Trophoblast cell (in vitro differentiated cells and primary cell): ENCODE data around the gene EAF1.
"Not testable (repeated sequence)": the region's sequence is repeated elsewhere in the genome, so short reads cannot be mapped to it uniquely, and the experiment has no call there.

Experiments
- DNase-seq, 2 donors: peaks; one replicate each; pipeline ENCODE4 v3.0.0-alpha.2; 2016
- H2AFZ ChIP-seq: 2 replicates; pipeline ENCODE4 v1.6.1; 2013; ENCODE audit warnings: low read length, moderate library complexity, mild to moderate bottlenecking; ENCODE audit not compliant: insufficient read depth, poor library complexity
- H2AK5ac ChIP-seq: 2 replicates; pipeline ENCODE4 v1.6.1; 2013; ENCODE audit warnings: mild to moderate bottlenecking, low read length
- H2BK120ac ChIP-seq: 2 replicates; pipeline ENCODE4 v1.6.1; 2013; ENCODE audit warnings: low read length, mild to moderate bottlenecking, moderate library complexity; ENCODE audit not compliant: insufficient read depth, poor library complexity
- H2BK12ac ChIP-seq: 2 replicates; pipeline ENCODE4 v1.6.1; 2013; ENCODE audit warnings: mild to moderate bottlenecking, low read length, moderate library complexity
- H2BK5ac ChIP-seq: 2 replicates; pipeline ENCODE4 v1.6.1; 2013; ENCODE audit warnings: low read length, low read depth, moderate library complexity, mild to moderate bottlenecking; ENCODE audit not compliant: poor library complexity
- H3K14ac ChIP-seq: 2 replicates; pipeline ENCODE4 v1.6.1; 2013; ENCODE audit warnings: mild to moderate bottlenecking, low read length
- H3K18ac ChIP-seq: 2 replicates; pipeline ENCODE4 v1.6.1; 2013; ENCODE audit warnings: mild to moderate bottlenecking, low read length
- H3K23ac ChIP-seq: 2 replicates; pipeline ENCODE4 v1.6.1; 2013; ENCODE audit warnings: low read length
- H3K27ac ChIP-seq: 2 replicates; pipeline ENCODE4 v1.5.1; 2013; ENCODE audit warnings: low read depth, mild to moderate bottlenecking, inconsistent platforms, low read length, moderate library complexity
- H3K27me3 ChIP-seq: 2 replicates; pipeline ENCODE4 v1.6.1; 2013; ENCODE audit warnings: inconsistent platforms, mild to moderate bottlenecking, low read length, moderate library complexity; ENCODE audit not compliant: insufficient read depth
- H3K36me3 ChIP-seq, 2 experiments: 1 replicate in 1 of 2; 2 replicates in 1 of 2; pipeline ENCODE4 v1.6.1; 2013; ENCODE audit warnings: low read length in 2 of 2, mild to moderate bottlenecking in 2 of 2, moderate library complexity in 1 of 2; ENCODE audit not compliant: insufficient read depth in 2 of 2, control insufficient read depth in 1 of 2
- H3K4ac ChIP-seq: 2 replicates; pipeline ENCODE4 v1.6.1; 2013; ENCODE audit warnings: low read depth, mild to moderate bottlenecking, low read length, moderate library complexity
- H3K4me1 ChIP-seq, 2 experiments: 1 replicate in 1 of 2; 2 replicates in 1 of 2; pipeline ENCODE4 v1.6.1; 2013; ENCODE audit warnings: low read length in 2 of 2, mild to moderate bottlenecking in 2 of 2, moderate library complexity in 1 of 2; ENCODE audit not compliant: insufficient read depth in 2 of 2, control insufficient read depth in 1 of 2
- H3K4me2 ChIP-seq: 2 replicates; pipeline ENCODE4 v1.6.1; 2013; ENCODE audit warnings: inconsistent platforms, mild to moderate bottlenecking, low read length, moderate library complexity
- H3K4me3 ChIP-seq: 2 replicates; pipeline ENCODE4 v1.5.1; 2013; ENCODE audit warnings: mild to moderate bottlenecking, low read depth, low read length, inconsistent platforms
- H3K79me1 ChIP-seq: one replicate; pipeline ENCODE4 v1.6.1; 2013; ENCODE audit warnings: low read length
- H3K79me2 ChIP-seq: 2 replicates; pipeline ENCODE4 v1.6.1; 2013; ENCODE audit warnings: low read length, mild to moderate bottlenecking; ENCODE audit not compliant: control insufficient read depth, insufficient read depth, poor library complexity
- H3K9ac ChIP-seq: 2 replicates; pipeline ENCODE4 v1.6.1; 2013; ENCODE audit warnings: mild to moderate bottlenecking, low read length
- H3K9me3 ChIP-seq: 2 replicates; pipeline ENCODE4 v1.6.1; 2013; ENCODE audit warnings: low read depth, mild to moderate bottlenecking, control low read depth, inconsistent platforms, low read length; ENCODE audit not compliant: insufficient read depth
- H4K12ac ChIP-seq: 2 replicates; pipeline ENCODE4 v1.6.1; 2013; ENCODE audit warnings: low read depth, mild to moderate bottlenecking, low read length, moderate library complexity
- H4K8ac ChIP-seq: 2 replicates; pipeline ENCODE4 v1.6.1; 2013; ENCODE audit warnings: low read depth, mild to moderate bottlenecking, low read length, moderate library complexity
- H4K91ac ChIP-seq: one replicate; pipeline ENCODE4 v1.6.1; 2013; ENCODE audit warnings: low read depth, mild to moderate bottlenecking, low read length, moderate library complexity
- WGBS: extraction: QIAGEN DNeasy Blood & Tissue Kit; methylation state at CpG from one replicate; pipeline ENCODE4 v1.1.7; 2013; ENCODE audit warnings: missing lambda C conversion rate; ENCODE audit not compliant: insufficient read length, insufficient coverage; ENCODE audit errors: extremely low coverage; 5-methylcytosine and 5-hydroxymethylcytosine counted together

Gene EAF1

DNA sequence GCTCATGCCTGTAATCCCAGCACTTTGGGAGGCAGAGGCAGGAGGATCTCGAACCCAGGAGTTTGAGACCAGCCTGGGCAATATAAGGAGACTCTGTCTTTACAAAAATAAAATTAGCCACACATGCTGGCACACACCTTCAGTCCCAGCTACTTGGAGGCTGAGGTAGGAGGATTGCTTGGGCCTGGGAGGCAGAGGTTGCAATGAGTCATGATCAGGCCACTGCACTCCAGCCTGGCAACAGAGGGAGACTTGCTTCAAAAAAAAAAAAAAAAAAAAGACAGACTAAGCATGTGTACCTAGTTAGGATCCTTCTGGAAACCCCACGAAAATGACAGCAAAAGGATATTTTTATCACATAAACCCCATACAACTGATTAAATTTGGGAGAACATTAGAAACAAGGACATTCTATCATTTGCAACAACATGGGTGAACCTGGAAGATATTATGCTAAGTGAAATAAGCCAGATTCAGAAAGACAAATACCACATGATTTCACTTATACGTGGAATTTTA lies 44.9 kb upstream of the EAF1 start:
- Histone ChIP-seq H2AFZ (no peak overlapping the region), H3K27ac (no peak overlapping the region), H4K12ac (no peak overlapping the region), H3K9ac (no peak overlapping the region), H2BK120ac (no peak overlapping the region), H3K4me1 (peaks cover 2 to 3% of the 10 kb centered on the region in 2 experiments), H3K14ac (no peak overlapping the region), H3K4ac (no peak overlapping the region), H3K23ac (no peak overlapping the region), H2BK5ac (no peak overlapping the region), H3K79me1 (peaks cover 2% of the 10 kb centered on the region), H3K36me3 (no peaks in the 10 kb centered on the region), H3K18ac (no peak overlapping the region), H3K9me3 (no peaks in the 10 kb centered on the region), H3K27me3 (no peaks in the 10 kb centered on the region), H3K4me2 (no peak overlapping the region), H3K4me3 (no peak overlapping the region), H2AK5ac (no peak overlapping the region), H3K79me2 (no peaks in the 10 kb centered on the region), H2BK12ac (no peak overlapping the region), H4K8ac (no peak overlapping the region), H4K91ac (no peak overlapping the region)
- DNase-seq: no peak
- no CpG with 5 or more reads among the region's 3 CpGs for WGBS

DNA sequence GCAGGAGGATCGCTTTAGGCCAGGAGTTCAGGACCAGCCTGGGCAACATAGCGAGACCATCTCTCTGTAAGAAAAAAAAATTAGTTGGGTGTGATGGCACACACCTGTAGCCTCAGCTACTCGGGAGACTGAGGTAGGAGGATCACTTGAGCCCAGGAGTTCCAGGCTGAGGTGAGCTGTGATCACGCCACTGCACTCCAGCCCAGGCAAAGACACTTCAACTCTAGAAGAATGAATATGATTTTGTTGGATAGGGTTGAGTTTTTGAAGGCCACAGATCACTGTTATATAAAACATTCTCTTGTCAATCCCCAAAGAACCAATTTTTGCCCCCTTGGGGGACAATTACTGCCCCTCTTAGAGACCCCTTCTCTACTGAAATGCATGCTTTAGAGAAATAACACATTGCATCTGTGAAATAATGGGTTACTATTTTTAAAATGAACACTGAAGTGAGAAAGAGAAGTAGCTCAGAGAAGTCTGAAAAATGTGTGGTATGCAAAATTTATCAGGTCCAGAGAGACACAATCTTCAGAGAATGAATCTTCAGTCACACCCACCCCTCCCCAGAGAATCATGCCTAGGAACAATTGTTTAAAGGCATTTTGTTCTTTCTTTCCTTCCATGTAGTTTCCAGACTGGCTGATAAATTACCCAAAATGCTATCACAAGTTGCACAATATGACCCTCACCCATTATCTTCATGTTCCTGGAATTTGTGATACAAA lies 42.7 kb upstream of the EAF1 start:
- Histone ChIP-seq H2BK5ac (no peak overlapping the region), H3K4ac (no peak overlapping the region), H3K27ac (no peak overlapping the region), H4K8ac (no peak overlapping the region), H3K18ac (no peak overlapping the region), H3K4me1 (peaks cover 0 to 2% of the 10 kb centered on the region in 2 experiments), H2BK12ac (no peak overlapping the region), H2BK120ac (no peak overlapping the region), H3K23ac (no peak overlapping the region), H3K4me3 (no peak overlapping the region), H3K4me2 (no peak overlapping the region), H2AFZ (no peak overlapping the region), H3K27me3 (no peaks in the 10 kb centered on the region), H3K9ac (no peak overlapping the region), H2AK5ac (no peak overlapping the region), H4K12ac (no peak overlapping the region), H3K9me3 (no peaks in the 10 kb centered on the region), H3K79me2 (no peaks in the 10 kb centered on the region), H3K36me3 (no peaks in the 10 kb centered on the region), H3K79me1 (no peaks in the 10 kb centered on the region), H4K91ac (no peak overlapping the region), H3K14ac (no peak overlapping the region)
- no peak for DNase-seq
- WGBS: no CpG with 5 or more reads among the region's 4 CpGs

DNA sequence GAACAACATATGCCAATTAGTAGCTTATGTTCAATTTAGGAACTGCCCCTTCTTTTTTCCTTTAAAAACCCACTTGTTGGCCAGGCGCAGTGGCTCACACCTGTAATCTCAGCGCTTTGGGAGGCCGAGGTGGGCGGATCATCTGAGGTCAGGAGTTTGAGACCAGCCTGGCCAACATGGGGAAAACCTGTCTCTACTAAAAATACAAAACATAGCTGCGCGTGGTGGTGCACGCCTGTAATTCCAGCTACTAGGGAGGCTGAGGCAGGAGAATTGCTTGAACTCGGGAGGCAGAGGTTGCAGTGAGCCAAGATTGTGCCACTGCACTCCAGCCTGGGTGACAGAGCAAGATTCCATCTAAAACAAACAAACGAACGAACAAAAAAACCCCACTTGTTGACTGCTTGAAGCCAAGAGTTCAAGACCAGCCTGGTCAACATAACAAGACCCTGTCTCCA lies 42.1 kb upstream of the EAF1 start:
- not testable (repeated sequence) for H3K4ac ChIP-seq, H3K18ac ChIP-seq, H3K27ac ChIP-seq, H3K27me3 ChIP-seq, H3K4me3 ChIP-seq, H3K9ac ChIP-seq, H4K8ac ChIP-seq, H3K4me2 ChIP-seq, H4K91ac ChIP-seq, H2BK12ac ChIP-seq, H3K9me3 ChIP-seq, H3K79me1 ChIP-seq, H3K36me3 ChIP-seq, H2BK120ac ChIP-seq, H2AFZ ChIP-seq, DNase-seq, H2BK5ac ChIP-seq, H3K23ac ChIP-seq, H3K14ac ChIP-seq, H4K12ac ChIP-seq, H3K79me2 ChIP-seq, H3K4me1 ChIP-seq, H2AK5ac ChIP-seq
- no CpG with 5 or more reads among the region's 10 CpGs for WGBS

DNA sequence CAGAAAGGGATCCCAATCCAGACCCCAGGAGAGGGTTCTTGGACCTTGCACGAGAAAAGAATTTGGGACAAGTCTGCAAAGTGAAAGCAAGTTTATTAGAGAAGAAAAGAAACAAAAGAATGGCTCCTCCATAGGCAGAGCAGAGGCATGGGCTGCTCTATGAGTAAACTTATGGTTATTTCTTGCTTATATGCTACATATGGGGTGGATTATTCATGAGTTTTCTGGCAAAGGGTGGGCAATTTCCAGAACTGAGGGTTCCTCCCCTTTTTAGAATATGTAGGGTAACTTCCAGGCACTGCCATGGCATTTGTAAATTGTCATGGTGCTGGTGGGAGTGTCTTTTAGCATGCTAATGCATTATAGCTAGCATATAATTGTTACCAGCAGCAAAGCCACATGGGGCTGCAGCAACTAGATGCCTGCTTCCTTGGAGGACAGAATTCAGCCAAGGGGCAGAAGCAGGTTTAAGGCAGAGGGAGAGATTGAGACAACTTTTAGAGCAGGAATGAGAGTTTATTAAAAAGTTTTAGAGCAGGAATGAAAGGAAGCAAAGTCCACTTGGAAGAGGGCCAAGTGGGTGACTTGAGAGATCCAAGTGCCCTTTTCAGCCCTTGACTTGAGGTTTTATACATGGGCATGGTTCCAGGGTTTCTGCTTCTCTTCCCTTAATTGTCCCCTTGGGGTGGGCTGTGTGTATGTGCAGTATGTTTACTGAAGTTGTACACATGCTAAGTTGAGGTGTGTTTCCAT lies 41.3 kb upstream of the EAF1 start:
- H2BK120ac ChIP-seq: no peak overlapping the region
- H2BK12ac ChIP-seq: no peak overlapping the region
- H4K8ac ChIP-seq: no peak overlapping the region
- H2BK5ac ChIP-seq: no peak overlapping the region
- no peak overlapping the region for H4K12ac ChIP-seq
- WGBS: no CpG with 5 or more reads among the region's 1 CpG
- no peak overlapping the region for H3K4me3 ChIP-seq
- no peak overlapping the region for H3K4ac ChIP-seq
- H3K23ac ChIP-seq: no peak overlapping the region
- no peak overlapping the region for H3K9ac ChIP-seq
- no peak for DNase-seq
- H3K36me3 ChIP-seq: no peaks in the 10 kb centered on the region
- peaks cover 2% of the 10 kb centered on the region for H3K9me3 ChIP-seq
- no peaks in the 10 kb centered on the region for H3K79me1 ChIP-seq
- H3K14ac ChIP-seq: no peak overlapping the region
- no peak overlapping the region for H3K18ac ChIP-seq
- H4K91ac ChIP-seq: no peak overlapping the region
- H3K4me1 ChIP-seq: peaks cover 0 to 2% of the 10 kb centered on the region in 2 experiments
- H3K27me3 ChIP-seq: no peaks in the 10 kb centered on the region
- H3K27ac ChIP-seq: no peak overlapping the region
- no peak overlapping the region for H3K4me2 ChIP-seq
- no peak overlapping the region for H2AFZ ChIP-seq
- no peaks in the 10 kb centered on the region for H3K79me2 ChIP-seq
- H2AK5ac ChIP-seq: no peak overlapping the region
